Measurements from ENCODE around the gene EPG5.
"Not testable (repeated sequence)": the region's sequence is repeated elsewhere in the genome, so short reads cannot be mapped to it uniquely, and the experiment has no call there.

EPG5 gene

DNA sequence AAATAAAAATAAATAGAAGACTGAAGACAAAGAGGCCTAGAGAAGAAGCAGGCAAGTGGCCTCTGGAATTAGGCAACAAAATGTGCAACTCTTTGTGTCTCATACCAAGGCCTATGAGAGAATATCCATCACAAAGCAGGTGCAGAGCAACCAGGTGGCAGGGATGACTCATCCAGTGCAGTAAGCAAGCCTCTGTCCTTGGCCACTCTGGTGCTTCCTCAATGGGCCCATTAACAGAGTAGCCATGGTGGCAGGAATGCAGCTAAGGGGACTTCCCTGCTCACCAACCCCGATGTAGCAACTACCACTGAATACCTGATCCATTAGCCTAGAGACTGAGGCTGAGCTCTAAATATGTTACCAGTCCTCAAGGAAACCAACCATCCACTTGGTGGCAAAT lies 11.0 kb upstream of the EPG5 start:
- no peak for DNase-seq

- DNase-seq: no peak
Measured at GRCh38 chr18:45976974-45977373, 9.8 kb upstream of the EPG5 start.

DNA sequence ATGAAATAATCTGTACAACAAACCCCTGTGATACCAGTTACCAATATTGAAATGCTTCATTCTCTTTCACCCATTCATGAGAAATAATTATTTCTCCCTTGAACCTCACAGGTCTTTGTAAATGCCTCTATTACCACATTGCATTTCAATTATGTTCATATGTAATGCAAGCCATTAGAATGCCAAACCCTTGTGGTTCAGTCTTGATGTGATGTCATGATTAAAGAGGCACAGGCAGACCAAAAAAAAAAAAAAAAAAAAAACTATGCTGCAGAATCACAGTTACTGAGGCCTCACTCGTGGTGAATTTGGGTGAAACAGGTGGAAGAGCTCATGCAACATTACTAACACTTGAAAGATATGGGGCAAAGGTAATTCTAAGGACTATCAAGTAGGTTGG lies 9.4 kb upstream of the EPG5 start:
- DNase-seq: no peak

- DNase-seq: peak; percentile 13 to 63
Measured at GRCh38 chr18:45974088-45974536, 7.0 kb upstream of the EPG5 start.

DNA sequence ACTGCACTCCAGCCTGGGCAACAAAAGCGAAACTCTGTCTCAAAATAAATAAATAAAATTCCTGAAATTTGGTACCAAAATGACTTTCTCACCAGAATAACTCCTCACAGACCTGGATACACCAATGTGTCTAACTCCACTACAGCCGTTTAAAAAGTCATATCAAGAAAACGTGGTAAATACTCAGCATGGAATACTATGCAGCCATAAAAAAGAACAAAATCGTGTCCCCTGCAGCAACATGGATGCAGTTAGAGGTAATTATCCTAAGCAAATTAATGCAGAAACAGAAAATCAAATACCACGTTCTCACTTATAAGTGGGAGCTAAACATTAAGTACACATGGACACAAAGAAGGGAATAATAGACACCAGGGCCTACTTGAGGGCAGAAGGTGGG lies 2.2 kb downstream of the EPG5 start:
- not testable (repeated sequence) for DNase-seq

GRCh38 chr18:45962866-45963265 lies 4.3 kb downstream of the EPG5 start:
- no peak for DNase-seq

- DNase-seq: no peak
Measured at GRCh38 chr18:45962461-45962860, 4.7 kb downstream of the EPG5 start.

DNA sequence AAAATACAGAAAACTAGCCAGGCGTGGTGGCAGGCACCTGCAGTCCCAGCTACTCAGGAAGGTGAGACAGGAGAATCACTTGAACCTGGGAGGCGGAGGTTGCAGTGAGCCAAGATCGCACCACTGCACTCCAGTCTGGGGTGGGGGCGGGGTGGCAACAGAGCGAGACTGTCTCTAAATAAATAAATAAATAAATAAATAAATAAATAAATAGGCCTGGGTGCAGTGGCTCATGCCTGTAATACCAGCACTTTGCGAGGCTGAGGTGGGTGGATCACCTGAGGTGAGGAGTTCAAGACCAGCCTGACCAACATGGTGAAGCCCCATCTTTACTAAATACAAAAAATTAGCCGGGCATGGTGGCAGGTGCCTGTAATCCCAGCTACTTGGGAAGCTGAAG lies 7.6 kb downstream of the EPG5 start:
- DNase-seq: not testable (repeated sequence)

- DNase-seq: no peak
Measured at GRCh38 chr18:45958730-45959129, 8.4 kb downstream of the EPG5 start.

DNA sequence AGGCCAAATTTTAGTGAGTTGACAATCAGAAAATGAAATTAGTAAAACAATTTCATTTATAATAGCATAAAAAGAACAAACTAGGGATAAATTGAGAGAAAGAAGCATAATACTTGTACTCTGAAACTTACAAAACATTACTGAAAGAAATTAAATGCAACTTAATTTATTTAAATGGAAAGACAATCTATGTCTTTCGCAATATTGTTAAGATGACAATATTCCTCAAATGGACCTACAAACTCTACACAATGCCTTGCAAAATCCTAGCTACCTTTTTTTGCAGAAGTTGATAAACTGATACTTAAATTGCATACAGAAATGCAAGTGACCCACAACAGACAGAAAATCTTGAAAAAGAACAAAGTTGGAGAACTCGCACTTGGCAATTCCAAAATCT lies 9.1 kb downstream of the EPG5 start:
- no peak for DNase-seq

- no peak for DNase-seq
Measured at GRCh38 chr18:45957100-45957499, 10.0 kb downstream of the EPG5 start.

DNA sequence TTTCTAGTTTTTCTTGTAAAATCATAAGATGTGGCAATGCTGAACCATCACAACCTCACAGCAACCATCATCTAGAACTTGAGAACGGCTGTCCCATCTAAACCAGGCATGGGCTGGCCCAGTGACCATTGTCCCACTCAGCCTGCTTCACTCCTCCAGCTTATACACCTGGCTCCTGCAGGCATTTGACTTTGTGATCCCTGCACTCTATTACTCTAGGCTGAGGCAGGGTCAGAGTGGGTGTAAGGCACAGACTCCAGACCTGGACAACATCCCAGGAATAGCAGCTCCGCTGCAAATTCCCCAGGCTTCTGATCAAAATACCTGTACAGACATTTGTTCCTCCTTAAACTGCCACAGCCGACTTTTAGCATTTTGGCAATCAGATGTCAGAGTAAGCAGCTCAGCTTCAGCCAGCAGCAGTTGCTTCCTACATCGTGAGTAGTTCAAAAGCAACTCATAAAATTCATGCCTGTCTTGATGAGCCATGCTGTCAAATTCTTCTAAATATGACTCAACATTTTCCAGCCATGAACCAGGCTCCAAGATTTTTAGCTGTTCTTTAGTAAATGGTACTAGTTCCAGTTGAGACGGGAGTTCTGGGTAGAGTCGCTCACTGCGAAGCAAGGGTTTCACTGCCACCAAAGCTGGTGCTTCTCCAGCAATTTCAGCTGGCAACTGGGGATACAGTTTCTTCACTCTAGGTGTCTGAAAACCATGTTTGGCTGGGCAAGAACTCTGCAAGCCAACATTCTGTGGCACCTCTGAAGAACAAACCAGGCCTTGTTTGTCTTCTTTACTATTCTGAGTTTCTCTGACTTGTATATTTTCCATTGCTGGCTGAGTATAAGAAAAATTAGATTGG lies 12.8 kb downstream of the EPG5 start:
- DNase-seq: no peak

DNA sequence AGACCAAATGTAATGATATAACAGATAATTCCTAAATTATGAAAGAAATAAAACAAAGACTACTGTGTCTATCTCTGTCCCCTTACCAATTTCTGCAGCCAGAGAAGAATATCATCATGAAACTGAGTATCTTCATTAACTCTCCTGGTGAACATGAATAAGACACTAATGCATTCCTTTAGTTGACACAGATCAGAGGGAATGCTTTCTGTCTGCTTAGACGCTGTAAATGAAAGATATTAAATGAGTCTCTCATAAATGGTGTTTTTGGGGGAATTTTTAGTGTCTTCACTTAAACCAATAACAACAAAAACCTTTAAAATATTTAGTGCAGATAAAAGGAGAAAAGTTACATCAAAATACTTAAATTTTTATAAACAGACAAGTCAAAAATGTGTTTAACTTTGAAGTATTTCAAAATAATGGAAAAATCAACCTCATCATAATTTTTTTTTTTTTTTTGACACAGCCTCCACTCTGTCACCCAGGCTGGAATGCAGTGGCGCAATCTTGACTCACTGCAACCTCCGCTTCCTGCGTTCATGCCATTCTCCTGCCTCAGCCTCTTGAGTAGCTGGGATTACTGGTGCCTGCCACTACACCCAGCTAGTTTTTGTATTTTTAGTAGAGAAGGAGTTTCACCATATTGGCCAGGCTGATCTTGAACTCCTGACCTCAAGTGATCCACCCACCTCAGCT lies 16.0 kb downstream of the EPG5 start:
- DNase-seq: no peak

DNA sequence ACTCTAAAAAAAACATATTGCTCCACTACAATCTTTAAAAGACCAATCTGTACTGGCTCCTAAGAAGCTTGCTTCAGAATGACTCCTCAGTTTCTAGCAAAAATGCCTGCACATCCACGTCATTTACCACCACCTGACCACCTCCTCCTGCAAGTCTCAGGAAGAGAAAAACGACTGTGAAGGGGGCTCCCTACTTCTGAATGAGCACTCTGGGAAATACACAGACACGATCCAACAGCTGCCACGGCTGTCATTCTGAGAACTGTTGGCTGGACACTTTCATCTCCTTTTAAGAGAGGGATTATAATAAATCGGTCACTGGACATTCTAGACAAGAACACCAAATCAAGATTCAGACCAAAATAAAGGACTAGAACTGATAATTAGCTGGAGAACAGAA lies 21.5 kb downstream of the EPG5 start:
- no peak for DNase-seq

DNA sequence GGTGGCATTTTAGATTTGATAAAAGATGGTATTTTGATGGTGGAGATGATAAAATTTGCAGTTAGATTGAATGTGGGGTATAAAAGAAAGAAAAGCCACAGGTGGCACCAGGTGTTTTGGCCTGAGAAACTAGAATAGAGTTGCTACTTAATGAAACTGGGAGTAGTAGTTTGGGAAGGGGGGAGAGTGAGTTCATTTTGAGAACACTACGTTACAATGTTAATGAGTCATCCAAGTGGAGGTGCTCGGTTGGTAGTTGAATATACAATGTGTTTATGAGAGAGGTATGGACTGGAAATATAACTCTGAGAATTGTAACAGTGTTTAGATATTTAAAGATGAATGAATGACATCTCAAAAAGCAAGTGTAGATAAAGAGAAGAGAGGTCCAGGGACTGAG lies 26.4 kb downstream of the EPG5 start:
- no peak for DNase-seq

- no peak for DNase-seq
Measured at GRCh38 chr18:45939236-45939635, 27.9 kb downstream of the EPG5 start.

DNA sequence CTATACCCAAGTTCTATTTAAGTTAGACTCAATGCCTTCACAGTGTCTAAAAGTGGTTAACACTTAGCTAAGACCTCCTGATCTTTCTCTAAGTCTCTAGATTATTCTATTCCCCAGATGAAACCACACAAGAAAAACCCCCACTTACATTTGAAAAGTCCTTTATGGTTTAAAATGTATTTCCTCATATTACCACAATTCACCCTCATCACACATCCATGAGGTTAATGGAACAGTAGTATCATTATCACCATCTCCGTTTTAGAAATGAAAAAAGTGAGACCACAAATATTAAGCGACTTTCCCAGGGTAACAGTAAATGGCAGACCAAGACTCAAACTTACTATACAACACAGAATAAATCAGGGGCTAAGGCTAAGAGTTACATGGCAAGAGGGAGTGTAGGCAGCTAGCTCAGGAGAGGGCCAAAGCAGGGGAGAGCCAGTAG lies 28.6 kb downstream of the EPG5 start:
- DNase-seq: no peak

GRCh38 chr18:45935591-45936335 lies 31.4 kb downstream of the EPG5 start:
- no peak for DNase-seq

DNA sequence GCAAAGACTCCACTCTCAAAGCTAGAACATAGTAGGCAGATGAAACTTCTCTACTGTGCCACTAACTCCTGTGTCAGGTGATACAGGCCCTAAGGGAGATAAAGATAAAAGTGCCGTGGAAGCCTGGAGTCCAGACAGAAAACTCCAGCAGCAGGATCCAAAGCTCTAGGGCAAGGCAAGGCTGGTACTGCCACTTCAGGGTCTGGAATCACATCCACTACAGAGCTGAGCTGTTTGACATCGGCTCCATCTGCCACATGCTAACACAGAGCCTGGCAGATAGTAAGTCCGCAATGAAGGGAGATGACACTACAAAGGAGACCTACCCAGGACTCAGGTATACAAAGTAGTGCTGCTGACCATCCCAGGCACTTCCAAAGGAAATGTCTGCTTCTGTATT lies 34.4 kb downstream of the EPG5 start:
- DNase-seq: no peak

DNA sequence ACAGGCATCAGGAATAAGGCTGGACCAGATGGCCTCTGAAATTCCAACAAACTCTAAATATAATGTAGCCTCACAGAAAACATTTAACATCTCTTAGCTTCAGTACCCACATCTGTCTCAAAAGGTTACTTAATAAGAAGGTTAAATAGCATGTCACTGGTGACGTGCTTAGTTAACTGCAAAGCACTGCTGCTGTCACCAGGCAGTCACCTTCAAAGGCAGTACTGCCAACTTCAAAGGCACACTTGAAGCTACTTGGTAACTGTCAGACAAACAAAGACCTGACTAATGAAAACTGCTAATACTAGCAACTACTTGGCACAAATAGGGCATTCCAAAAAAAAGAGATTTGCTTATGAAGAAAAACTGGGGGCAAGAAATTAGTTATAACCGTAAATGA lies 36.2 kb downstream of the EPG5 start:
- DNase-seq: no peak

- no peak for DNase-seq
Measured at GRCh38 chr18:45926691-45927090, 40.4 kb downstream of the EPG5 start.

DNA sequence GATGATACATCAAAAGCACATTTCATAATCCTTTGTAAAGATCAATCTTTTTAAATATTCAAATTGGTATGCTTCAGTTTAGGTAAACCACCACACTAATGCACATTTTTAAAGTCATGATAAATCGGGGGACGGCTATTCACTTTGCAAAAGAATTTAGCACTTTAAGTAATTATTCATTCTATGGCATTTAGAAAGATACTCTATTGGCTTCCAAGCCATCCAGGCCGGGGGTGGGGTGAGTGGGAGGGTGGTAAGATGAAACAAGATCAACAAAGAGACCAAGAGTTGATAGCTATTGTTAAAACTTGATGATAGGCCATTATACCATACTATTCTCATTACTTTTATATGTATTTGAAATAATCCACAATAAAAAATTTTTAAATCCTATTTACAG lies 41.0 kb downstream of the EPG5 start:
- no peak for DNase-seq

GRCh38 chr18:45923138-45923537 lies 44.0 kb downstream of the EPG5 start:
- no peak for DNase-seq

GRCh38 chr18:45920367-45920766 lies 46.8 kb downstream of the EPG5 start:
- DNase-seq: no peak
